ENCODE results near the gene SLC12A6.
A peak's percentile ranks its signal among the peaks of the same experiment; 100 is the strongest.

Gene SLC12A6

GRCh38 chr15:34327906-34328305 is 9.7 kb downstream of the SLC12A6 start:
- no peak for DNase-seq

- DNase-seq, result no peak
These were observed 12.2 kb downstream of the SLC12A6 start for GRCh38 chr15:34325368-34325767.

DNA sequence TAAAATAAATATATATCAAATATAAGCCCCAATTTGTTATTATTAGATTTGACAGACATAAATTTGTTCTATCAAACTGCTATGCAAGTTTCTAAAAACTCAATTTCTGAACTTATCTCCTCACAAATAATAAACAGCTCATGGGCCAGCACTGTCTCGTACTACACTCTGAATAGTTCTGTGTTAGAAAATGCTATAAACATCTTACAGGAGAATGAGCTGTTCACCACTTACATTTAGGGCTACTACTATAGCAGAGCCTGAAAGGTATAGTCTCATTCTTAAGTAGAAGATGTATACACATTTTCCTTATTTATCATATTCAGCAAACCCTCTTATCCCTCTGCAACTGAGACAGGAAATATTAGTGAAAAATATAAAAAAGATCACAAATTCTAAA is 12.6 kb downstream of the SLC12A6 start:
- DNase-seq, result no peak

DNA sequence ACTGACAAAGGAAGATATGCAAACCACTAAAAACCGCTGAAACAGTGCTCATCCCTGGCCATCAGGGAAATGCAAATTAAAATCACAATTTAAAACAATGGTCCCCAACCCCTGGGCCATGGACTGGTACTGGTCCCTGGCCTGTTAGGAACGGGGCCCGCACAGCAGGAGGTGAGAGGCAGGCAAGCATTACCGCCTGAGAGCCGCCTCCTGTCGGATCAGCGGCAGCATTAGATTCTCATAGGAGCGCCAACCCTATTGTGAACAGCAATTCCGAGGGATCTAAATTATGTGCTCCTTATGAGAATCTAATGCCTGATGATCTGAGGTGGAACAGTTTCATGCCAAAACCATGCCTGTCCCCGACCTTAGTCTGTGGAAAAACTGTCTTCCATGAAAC is 14.4 kb downstream of the SLC12A6 start:
- no peak for DNase-seq

GRCh38 chr15:34318277-34319079 is 19.1 kb downstream of the SLC12A6 start:
- DNase-seq, result peak; percentile 39 to 41

- DNase-seq, result no peak
These were observed 22.8 kb downstream of the SLC12A6 start for GRCh38 chr15:34314491-34315490.

GRCh38 chr15:34311563-34311962 is 26.0 kb downstream of the SLC12A6 start:
- no peak for DNase-seq

DNA sequence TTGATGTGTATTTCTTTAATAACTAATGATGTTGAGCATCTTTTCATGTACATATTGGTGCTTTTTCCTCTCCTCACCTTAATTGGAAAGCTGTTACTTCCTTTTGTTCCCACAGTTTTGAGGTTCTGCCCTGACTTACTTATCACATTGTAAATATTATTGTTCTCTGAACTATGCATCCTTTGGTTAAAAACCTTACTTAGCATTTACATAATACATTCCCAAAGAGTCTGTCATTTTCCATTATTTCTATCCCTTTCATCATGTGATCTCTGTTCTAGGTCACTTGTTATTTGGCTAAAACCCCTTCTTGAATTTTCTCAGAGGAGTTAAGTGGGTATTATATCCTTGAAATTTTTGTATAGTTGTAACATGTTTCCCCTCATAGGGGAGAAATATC is 33.0 kb downstream of the SLC12A6 start:
- DNase-seq, result no peak

DNA sequence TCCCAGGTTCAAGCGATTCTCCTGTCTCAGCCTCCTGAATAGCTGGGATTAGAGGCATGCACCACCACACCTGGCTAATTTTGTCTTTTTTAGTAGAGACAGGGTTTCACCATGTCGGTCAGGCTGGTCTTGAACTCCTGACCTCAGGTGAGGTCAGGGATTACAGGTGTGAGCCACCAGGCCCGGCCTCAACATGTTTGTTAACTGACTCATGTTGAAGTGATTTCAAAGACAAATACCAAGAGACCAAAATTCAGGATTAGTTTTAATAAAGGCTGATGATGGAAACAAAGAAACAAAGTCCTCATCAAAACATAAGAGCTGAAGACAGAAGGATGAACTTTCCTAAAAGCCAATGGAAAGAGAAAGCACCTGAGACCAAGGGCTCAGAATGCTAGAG is 36.5 kb downstream of the SLC12A6 start:
- DNase-seq, result no peak

DNA sequence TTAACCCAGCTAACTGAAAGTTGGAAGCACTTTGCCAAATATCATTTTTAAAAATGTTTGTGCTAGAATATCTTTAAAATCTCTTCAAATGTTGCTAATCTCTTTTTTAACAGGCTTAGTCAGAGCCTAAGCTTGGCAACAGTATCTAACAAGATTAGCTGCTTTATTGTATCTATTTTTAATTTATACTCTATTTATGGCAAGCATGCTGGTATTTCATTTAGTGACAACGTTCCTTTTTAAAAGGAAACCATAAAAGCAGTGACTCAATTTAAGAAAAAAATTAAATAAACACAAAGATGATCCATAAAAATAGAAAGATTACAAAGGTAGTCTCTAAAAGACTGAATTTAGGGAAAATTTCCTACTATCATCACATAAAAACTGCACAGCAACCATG is 40.5 kb downstream of the SLC12A6 start:
- DNase-seq, result no peak

DNA sequence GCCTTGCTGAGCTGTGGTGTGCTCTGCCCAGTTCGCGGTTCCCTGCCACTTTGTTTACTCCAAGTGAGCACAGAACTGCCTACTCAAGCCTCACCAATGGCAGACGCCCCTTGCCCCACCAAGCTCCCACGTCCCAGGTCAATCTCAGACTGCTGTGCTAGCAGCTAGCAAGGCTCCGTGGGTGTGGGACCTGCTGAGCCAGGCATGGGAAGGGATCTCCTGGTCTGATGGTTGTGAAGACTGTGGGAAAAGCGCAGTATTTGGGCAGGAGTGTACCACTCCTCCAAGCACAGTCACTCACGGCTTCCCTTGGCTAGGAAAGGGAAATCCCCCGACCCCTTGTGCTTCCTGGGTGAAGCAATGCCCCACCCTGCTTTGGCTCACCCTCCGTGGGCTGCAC is 45.0 kb downstream of the SLC12A6 start:
- DNase-seq, result no peak

- DNase-seq, result no peak
These were observed 52.6 kb downstream of the SLC12A6 start for GRCh38 chr15:34284937-34285336.

- DNase-seq, result no peak
These were observed 55.2 kb downstream of the SLC12A6 start for GRCh38 chr15:34282384-34282783.

- no peak for DNase-seq
These were observed 57.4 kb downstream of the SLC12A6 start for GRCh38 chr15:34280193-34280592.

GRCh38 chr15:34279368-34279767 is 58.2 kb downstream of the SLC12A6 start:
- DNase-seq, result no peak

GRCh38 chr15:34275721-34276120 is 61.9 kb downstream of the SLC12A6 start:
- DNase-seq, result no peak

- DNase-seq, result no peak
These were observed 62.4 kb downstream of the SLC12A6 start for GRCh38 chr15:34275154-34275553.

DNA sequence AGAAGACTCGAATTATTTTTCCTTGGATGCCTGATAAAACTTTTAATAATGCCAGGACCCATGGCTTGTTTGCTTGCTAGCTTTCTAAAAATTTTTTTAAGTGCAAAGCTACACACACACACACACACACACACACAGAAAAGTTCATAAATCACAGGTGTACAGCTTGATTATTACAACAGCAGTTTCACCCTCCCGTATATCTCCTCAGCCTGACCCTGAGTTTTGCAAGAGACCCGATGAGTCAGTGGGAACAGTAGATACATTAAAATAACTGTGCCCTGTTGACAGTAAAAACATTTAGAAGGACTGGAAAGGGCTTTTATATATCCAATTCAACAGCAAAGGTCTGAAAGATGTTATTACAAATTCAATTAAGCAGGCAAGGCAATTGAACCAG is 66.1 kb downstream of the SLC12A6 start:
- DNase-seq, result peak; percentile 11 to 16

GRCh38 chr15:34266751-34267150 is 70.8 kb downstream of the SLC12A6 start:
- no peak for DNase-seq

DNA sequence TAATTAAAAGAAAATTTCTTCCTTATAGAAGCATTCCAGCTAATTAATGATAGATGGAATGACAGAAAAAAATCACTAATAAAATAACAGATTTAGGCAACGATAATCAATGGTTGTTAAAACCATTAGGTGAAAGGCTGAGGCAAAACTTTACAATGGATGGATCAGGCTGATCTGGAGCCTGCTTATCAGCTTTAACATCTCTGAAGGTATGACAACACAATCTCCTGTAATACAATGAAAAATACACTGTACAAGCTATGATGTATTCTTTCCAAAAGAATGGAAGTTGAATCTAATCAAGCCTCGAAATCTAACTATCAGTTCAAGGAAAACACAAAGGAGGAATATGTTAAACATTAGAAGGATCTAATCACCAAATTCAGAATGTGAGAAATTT is 73.5 kb downstream of the SLC12A6 start:
- DNase-seq, result no peak

DNA sequence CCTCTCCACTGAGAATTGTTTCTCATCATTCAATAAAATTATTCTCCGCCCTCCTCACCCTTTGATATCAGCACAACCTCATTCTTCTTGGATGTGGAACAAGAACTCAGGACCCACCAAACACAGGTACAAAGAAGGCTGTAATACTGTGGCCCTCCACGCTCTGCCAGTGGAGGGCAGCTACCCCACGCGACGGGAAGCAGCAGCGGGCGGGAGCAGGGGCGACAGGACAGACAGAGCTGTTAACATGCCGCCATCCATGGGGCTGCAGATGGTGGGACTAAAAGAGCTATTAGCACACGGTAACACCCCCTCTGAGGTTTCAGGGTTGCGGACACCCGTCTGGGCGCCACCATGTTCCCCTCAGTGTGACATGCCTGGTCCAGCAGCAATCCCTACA is 75.2 kb downstream of the SLC12A6 start:
- DNase-seq, result no peak

DNA sequence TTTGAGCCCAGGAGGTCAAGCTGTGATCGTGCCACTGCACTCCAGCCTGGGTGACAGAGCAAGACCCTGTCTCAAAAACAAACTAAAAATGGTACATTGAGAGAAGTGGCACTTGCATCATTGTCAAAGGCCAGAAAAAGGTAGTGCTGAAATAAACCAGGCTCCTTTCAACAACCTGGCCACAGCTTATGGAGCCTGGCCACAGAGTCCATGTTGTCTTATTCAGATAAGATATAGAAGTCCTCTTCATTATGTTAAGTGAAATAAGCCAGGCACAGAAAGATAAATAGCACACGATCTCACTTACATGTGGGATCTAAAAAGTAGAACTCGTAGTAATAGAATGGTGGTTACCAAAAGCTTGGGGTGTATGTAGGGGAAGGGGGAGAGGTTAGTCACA is 78.0 kb downstream of the SLC12A6 start:
- no peak for DNase-seq

GRCh38 chr15:34258151-34258550 is 79.4 kb downstream of the SLC12A6 start:
- no peak for DNase-seq

DNA sequence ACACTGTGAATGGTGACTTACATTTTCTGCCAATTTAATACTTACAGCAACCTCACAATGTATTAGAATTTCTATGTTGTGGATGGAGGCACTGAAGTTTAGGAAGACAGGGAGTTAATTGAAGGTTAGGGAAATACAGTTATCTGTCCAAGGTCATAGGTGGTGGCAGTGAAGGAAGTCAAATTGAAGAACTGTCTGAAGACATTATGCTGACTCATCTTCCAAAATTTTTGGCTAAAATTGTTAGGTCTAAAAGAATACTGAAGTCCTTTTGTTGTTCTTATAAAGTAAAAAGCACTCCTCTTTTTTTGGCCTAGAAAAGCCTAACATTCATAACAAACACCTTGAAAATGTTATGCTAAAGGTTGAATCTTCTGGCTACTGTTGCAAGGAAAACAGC is 85.0 kb downstream of the SLC12A6 start:
- DNase-seq, result peak; percentile 15 to 42
